Chondrocyte (in vitro differentiated cells): Measurements from ENCODE around the gene INPP5K. TPM values are rescaled to one million over a fixed set of nuclear protein-coding genes. Genes with fewer than 3 reads are reported as not detected.

Experiments used
- DNase-seq: peaks from one replicate; pipeline ENCODE4 v3.0.0; 2021; ENCODE audit warnings: mixed read lengths, low spot score
- H3K27ac Mint-ChIP-seq: one replicate; pipeline ENCODE4 v1.8.0; 2021; ENCODE audit warnings: mild to moderate bottlenecking, moderate library complexity, mixed read lengths; ENCODE audit not compliant: unreplicated experiment
- H3K27me3 Mint-ChIP-seq: 2 replicates; pipeline ENCODE4 v1.8.0; 2021; ENCODE audit warnings: low read depth, mixed read lengths
- H3K36me3 Mint-ChIP-seq: 2 replicates; pipeline ENCODE4 v1.8.0; 2021; ENCODE audit warnings: low read depth, mixed read lengths
- H3K4me1 Mint-ChIP-seq: 2 replicates; pipeline ENCODE4 v1.8.0; 2021; ENCODE audit warnings: low read depth, mild to moderate bottlenecking, mixed read lengths
- H3K4me3 Mint-ChIP-seq: one replicate; pipeline ENCODE4 v1.8.0; 2021; ENCODE audit warnings: mild to moderate bottlenecking, moderate library complexity, mixed read lengths; ENCODE audit not compliant: unreplicated experiment
- H3K9me3 Mint-ChIP-seq: 2 replicates; pipeline ENCODE4 v1.8.0; 2021; ENCODE audit warnings: low read depth, mixed read lengths
- CTCF ChIP-seq: fragments of 200-600 bp; sonication (generic); IDR thresholded peaks from 2 replicates; pipeline ENCODE4 v1.5.0; 2021; ENCODE audit warnings: antibody characterized with exemption, mild to moderate bottlenecking, moderate library complexity
- total RNA-seq: library from RNA; stranded (reverse); gene quantifications from 3 replicates; pipeline ENCODE4 v1.2.1, GENCODE V29; 2021

INPP5K gene
- total RNA-seq, 1 donor from 2014 or later = 34.3 TPM

- no peak overlapping the region for H3K4me3 Mint-ChIP-seq
- no peak for DNase-seq
- H3K4me1 Mint-ChIP-seq = peaks cover 7% of the 10 kb centered on the region
- H3K9me3 Mint-ChIP-seq = no peaks in the 10 kb centered on the region
- no peaks in the 10 kb centered on the region for H3K27me3 Mint-ChIP-seq
- peaks cover 22% of the 10 kb centered on the region for H3K36me3 Mint-ChIP-seq
- no peak for TF ChIP-seq CTCF
- no peak overlapping the region for H3K27ac Mint-ChIP-seq
These were observed 29.2 kb upstream of the INPP5K start for GRCh38 chr17:1545618-1546017.

GRCh38 chr17:1542316-1542715, 25.9 kb upstream of the INPP5K start:
- Mint-ChIP-seq H3K36me3 (peaks cover 25% of the 10 kb centered on the region), H3K4me3 (no peak overlapping the region), H3K4me1 (peaks cover 7% of the 10 kb centered on the region), H3K27ac (no peak overlapping the region), H3K27me3 (no peaks in the 10 kb centered on the region), H3K9me3 (no peaks in the 10 kb centered on the region)
- DNase-seq = no peak
- no peak for TF ChIP-seq CTCF

GRCh38 chr17:1541367-1541904, 25.0 kb upstream of the INPP5K start:
- Mint-ChIP-seq H3K27me3 (no peaks in the 10 kb centered on the region), H3K9me3 (no peaks in the 10 kb centered on the region), H3K27ac (no peak overlapping the region), H3K4me1 (peaks cover 3% of the 10 kb centered on the region), H3K36me3 (peaks cover 24% of the 10 kb centered on the region), H3K4me3 (no peak overlapping the region)
- DNase-seq = no peak
- no peak for TF ChIP-seq CTCF

GRCh38 chr17:1539811-1540210, 23.4 kb upstream of the INPP5K start:
- DNase-seq = no peak
- no peak overlapping the region for H3K27ac Mint-ChIP-seq
- H3K9me3 Mint-ChIP-seq = no peaks in the 10 kb centered on the region
- TF ChIP-seq CTCF = no peak
- no peaks in the 10 kb centered on the region for H3K27me3 Mint-ChIP-seq
- no peaks in the 10 kb centered on the region for H3K4me1 Mint-ChIP-seq
- peaks cover 24% of the 10 kb centered on the region for H3K36me3 Mint-ChIP-seq
- no peak overlapping the region for H3K4me3 Mint-ChIP-seq

GRCh38 chr17:1535737-1536136, 19.3 kb upstream of the INPP5K start:
- H3K36me3 Mint-ChIP-seq = peaks cover 24% of the 10 kb centered on the region
- no peak overlapping the region for H3K4me3 Mint-ChIP-seq
- H3K4me1 Mint-ChIP-seq = no peaks in the 10 kb centered on the region
- no peak overlapping the region for H3K27ac Mint-ChIP-seq
- TF ChIP-seq CTCF = no peak
- no peaks in the 10 kb centered on the region for H3K9me3 Mint-ChIP-seq
- no peaks in the 10 kb centered on the region for H3K27me3 Mint-ChIP-seq
- DNase-seq = no peak
